K562 (cell line): ENCODE measurements around the gene SDSL. TPM values are rescaled to one million over a fixed set of nuclear protein-coding genes. Genes with fewer than 3 reads are reported as not detected.
A peak's percentile ranks its signal among the peaks of the same experiment; 100 is the strongest.

Experiments used
- ATAC-seq: fragments of 200-7000 bp; cut with Tn5 transposase; 3 replicates; pipeline ENCODE4 v1.9.1; 2020; ENCODE audit warnings: moderate library complexity
- BruUV-seq: library from RNA; stranded (reverse); fragments of 400-500 nt; replicated peaks from 2 replicates; lab custom pipeline; 2021; lab: Mats Ljungman, UMichigan
- CTCF ChIA-PET: fragments of 300-600 bp; formaldehyde crosslinking; extraction: SDS; loops from one replicate; lab custom pipeline; 2021; ENCODE audit warnings: low intra/inter-chr PET ratio; lab: Yijun Ruan, JAX
- POLR2A ChIA-PET: fragments of 300-600, 350-650 bp; sonication (Branson Sonifier 250); formaldehyde crosslinking; extraction: SDS; loops from one replicate; lab custom pipeline; 2021; ENCODE audit warnings: antibody characterized with exemption, inconsistent platforms; lab: Yijun Ruan, JAX
- DNase-seq, 4 experiments: peaks; one replicate each; pipeline versions ENCODE4 v3.0.0 to v3.0.0-alpha.2; 2011 to 2018; ENCODE audit warnings: low spot score in 3 of 4, mixed read lengths in 3 of 4; ENCODE audit errors: extremely low read depth in 1 of 4
- FAIRE-seq: peaks from 2 replicates; lab custom pipeline; 2011; peaks lifted over from hg19 to GRCh38; lab: Jason Lieb, UNC
- H2AFZ ChIP-seq: 2 replicates; pipeline ENCODE4 v1.6.0; 2011; ENCODE audit warnings: low read depth, low read length, control low read depth, inconsistent platforms
- H3K27ac ChIP-seq: fragments of 200-600 bp; 3 replicates; pipeline ENCODE4 v1.8.0; 2011; ENCODE audit warnings: low read depth, mild to moderate bottlenecking, control low read depth, inconsistent platforms, low read length, moderate library complexity, mixed read lengths; ENCODE audit errors: extremely low read depth
- H3K27me3 ChIP-seq, 2 experiments: fragments of 300-600 bp in 1 of 2; 2 replicates in 1 of 2; 3 replicates in 1 of 2; pipeline versions ENCODE4 v1.6.0 to v1.8.0; 2011; ENCODE audit warnings: inconsistent platforms in 2 of 2, low read length in 2 of 2, mild to moderate bottlenecking in 1 of 2, mixed read lengths in 1 of 2, moderate library complexity in 1 of 2; ENCODE audit not compliant: control insufficient read depth in 2 of 2, insufficient read depth in 2 of 2
- H3K36me3 ChIP-seq: fragments of 300-600 bp; 3 replicates; pipeline ENCODE4 v1.8.0; 2011; ENCODE audit warnings: mild to moderate bottlenecking, low read length, inconsistent platforms; ENCODE audit not compliant: control insufficient read depth, insufficient read depth
- H3K4me1 ChIP-seq, 2 experiments: fragments of 200-600 bp in 1 of 2; replicated peaks in 1 of 2; 2 replicates in 1 of 2; 3 replicates in 1 of 2; pipeline versions ENCODE4 v1.5.1 to v1.8.0; 2011; ENCODE audit warnings: inconsistent platforms in 2 of 2, low read length in 2 of 2, mild to moderate bottlenecking in 1 of 2, mixed read lengths in 1 of 2, moderate library complexity in 1 of 2; ENCODE audit not compliant: control insufficient read depth in 2 of 2, insufficient read depth in 2 of 2
- H3K4me2 ChIP-seq: 2 replicates; pipeline ENCODE4 v1.6.1; 2011; ENCODE audit warnings: low read length, control low read depth, inconsistent platforms, mixed read lengths; ENCODE audit not compliant: insufficient read depth
- H3K4me3 ChIP-seq: fragments of 200-600 bp; sonication (generic), shearing (Covaris generic); 2 replicates; pipeline ENCODE4 v1.5.1; 2016; ENCODE audit warnings: control low read depth, inconsistent platforms
- H3K79me2 ChIP-seq: fragments of 200-600 bp; 3 replicates; pipeline ENCODE4 v1.8.0; 2011; ENCODE audit warnings: low read length, inconsistent platforms; ENCODE audit not compliant: control insufficient read depth, insufficient read depth
- H3K9ac ChIP-seq, 2 experiments: 2 replicates each; pipeline versions ENCODE4 v1.6.0 to v1.6.1; 2011; ENCODE audit warnings: low read depth in 2 of 2, low read length in 2 of 2, control low read depth in 1 of 2, inconsistent platforms in 1 of 2, mild to moderate bottlenecking in 1 of 2, mixed read lengths in 1 of 2; ENCODE audit not compliant: insufficient read depth in 1 of 2
- H3K9me1 ChIP-seq: one replicate; pipeline ENCODE4 v1.6.0; 2011; ENCODE audit warnings: inconsistent platforms, mild to moderate bottlenecking, low read length, moderate library complexity; ENCODE audit not compliant: control insufficient read depth, insufficient read depth
- H3K9me3 ChIP-seq: replicated peaks from 2 replicates; pipeline ENCODE4 v1.5.1; 2011; ENCODE audit warnings: low read depth, low read length, inconsistent platforms; ENCODE audit not compliant: control insufficient read depth, insufficient read depth
- H4K20me1 ChIP-seq: replicated peaks from 2 replicates; pipeline ENCODE4 v1.6.1; 2011; ENCODE audit warnings: low read length, inconsistent platforms, mixed read lengths; ENCODE audit not compliant: control insufficient read depth, insufficient read depth
- BMI1 ChIP-seq: fragments of 150-350 bp; IDR thresholded peaks from 2 replicates; pipeline ENCODE4 v1.6.1; 2014; ENCODE audit warnings: low read length
- ESRRA ChIP-seq: fragments of 450-650 bp; IDR thresholded peaks from 2 replicates; pipeline ENCODE4 v1.6.1; 2014; ENCODE audit warnings: low read depth, mild to moderate bottlenecking, moderate library complexity, borderline replicate concordance
- HOXB6 ChIP-seq: fragments of 250-450 bp; sonication (Bioruptor Pico); IDR thresholded peaks from 2 replicates; pipeline ENCODE4 v1.5.1; 2022; ENCODE audit warnings: mild to moderate bottlenecking, borderline replicate concordance
- JUND ChIP-seq, 2 experiments: IDR thresholded peaks; 2 replicates in 1 of 2; 3 replicates in 1 of 2; pipeline ENCODE4 v1.6.1; 2011; ENCODE audit warnings: borderline replicate concordance in 2 of 2, low read depth in 2 of 2, low read length in 2 of 2, improper control_type of control experiment in 1 of 2, missing biosample characterization in 1 of 2, missing genetic modification characterization in 1 of 2, missing genetic modification reagents in 1 of 2
- MBD2 ChIP-seq: sonication (generic); IDR thresholded peaks from 2 replicates; pipeline ENCODE4 v1.6.1; 2016; ENCODE audit warnings: low read depth, borderline replicate concordance
- RAD21 ChIP-seq, 2 experiments: fragments of 250-450 bp in 1 of 2; fragments of 450-650 bp in 1 of 2; sonication (Bioruptor Pico) in 1 of 2; formaldehyde crosslinking in 1 of 2; IDR thresholded peaks in 1 of 2; conservative IDR thresholded peaks in 1 of 2; 2 replicates each; pipeline versions ENCODE4 v1.4.0 to v1.8.0; 2020 to 2022; ENCODE audit warnings: mild to moderate bottlenecking in 2 of 2, moderate library complexity in 1 of 2
- SMARCA5 ChIP-seq: fragments of 450-650 bp; IDR thresholded peaks from 2 replicates; pipeline ENCODE4 v1.6.1; 2016
- SMC3 ChIP-seq: conservative IDR thresholded peaks from 2 replicates; pipeline ENCODE4 v1.6.1; 2011; ENCODE audit warnings: low read depth, low read length, improper control_type of control experiment; ENCODE audit not compliant: insufficient read depth
- ZKSCAN1 ChIP-seq: fragments of 150-350 bp; IDR thresholded peaks from 2 replicates; pipeline ENCODE4 v1.6.1; 2016; ENCODE audit warnings: low read depth, low read length
- ZKSCAN8 ChIP-seq: fragments of 200-800 bp; sonication (Bioruptor generic); IDR thresholded peaks from 2 replicates; pipeline ENCODE4 v1.6.1; 2016; ENCODE audit warnings: missing genetic modification characterization, missing compliant biosample characterization
- ZSCAN32 ChIP-seq: fragments of 450-650 bp; formaldehyde crosslinking; IDR thresholded peaks from 2 replicates; pipeline ENCODE4 v1.4.0; 2020; ENCODE audit warnings: mild to moderate bottlenecking, moderate library complexity
- WGBS: fragments of 100-300 bp; shearing (Covaris generic); methylation state at CpG from one replicate; pipeline ENCODE4 v1.1.6; 2016; ENCODE audit warnings: low coverage, mixed read lengths; ENCODE audit not compliant: insufficient coverage; ENCODE audit errors: missing lambda C conversion rate; 5-methylcytosine and 5-hydroxymethylcytosine counted together
- in situ Hi-C: fragments of 300-500 bp; cut with MboI; formaldehyde crosslinking; loops from 4 replicates; pipeline ENCODE4 v1.15.0; 2018; ENCODE audit warnings: inconsistent platforms, mixed read lengths
- intact Hi-C: fragments of 100-400 bp; cut with micrococcal nuclease; formaldehyde crosslinking; loops from 2 replicates; pipeline ENCODE4 v1.14.2; 2022
- polyA plus RNA-seq, 8 experiments: library from polyadenylated mRNA; depleted of rRNA in 4 of 8; stranded (reverse) in 5 of 8; unstranded in 3 of 8; fragments of >200 nt; fragmentation: Nextera tagmentation in 2 of 8; fragmentation: Illumina TruSeq in 1 of 8; extraction: Ambion mirVana in 2 of 8; extraction: Trizol in 1 of 8; gene quantifications; 2 replicates each; pipeline versions ENCODE4 v1.2.1 to v1.2.3, GENCODE V29; 2011 to 2014; ENCODE audit warnings: inconsistent platforms in 1 of 8, missing spikeins in 1 of 8
- total RNA-seq, 7 experiments: library from RNA; depleted of rRNA in 6 of 7; stranded (reverse); fragments of >200 nt in 6 of 7; fragmentation: Illumina TruSeq in 2 of 7; extraction: Trizol in 2 of 7; gene quantifications; 2 replicates each; pipeline versions ENCODE4 v1.2.1 to v1.2.3, GENCODE V29; 2011 to 2021; ENCODE audit warnings: low replicate concordance in 1 of 7
- TF ChIP-seq, protein P1 (sequence below): fragments of 450-650 bp; IDR thresholded peaks from 2 replicates; pipeline ENCODE4 v1.6.1; 2016
- TF ChIP-seq, protein P2 (sequence below): fragments of 450-650 bp; IDR thresholded peaks from 2 replicates; pipeline ENCODE4 v1.6.1; 2016; ENCODE audit warnings: borderline replicate concordance
- TF ChIP-seq, protein P3 (sequence below): fragments of 250-450 bp; sonication (Bioruptor Pico); IDR thresholded peaks from 2 replicates; pipeline ENCODE4 v1.5.0; 2020; ENCODE audit warnings: mild to moderate bottlenecking
- TF ChIP-seq, protein P4 (sequence below), 3 experiments: IDR thresholded peaks in 2 of 3; conservative IDR thresholded peaks in 1 of 3; 2 replicates each; pipeline ENCODE4 v1.5.1; 2011 to 2012; ENCODE audit warnings: low read length in 3 of 3, mild to moderate bottlenecking in 3 of 3, control low read depth in 2 of 3, improper control_type of control experiment in 1 of 3, inconsistent platforms in 1 of 3, low read depth in 1 of 3, mixed read lengths in 1 of 3, moderate library complexity in 1 of 3; ENCODE audit not compliant: insufficient read depth in 2 of 3

Gene SDSL
- total and polyA plus RNA-seq, 9 of the 15 experiments (the other 6 are each of a cell fraction or from before 2014, with no cell fraction given), result 0.31 to 11.0 (median 7.4) TPM

DNA sequence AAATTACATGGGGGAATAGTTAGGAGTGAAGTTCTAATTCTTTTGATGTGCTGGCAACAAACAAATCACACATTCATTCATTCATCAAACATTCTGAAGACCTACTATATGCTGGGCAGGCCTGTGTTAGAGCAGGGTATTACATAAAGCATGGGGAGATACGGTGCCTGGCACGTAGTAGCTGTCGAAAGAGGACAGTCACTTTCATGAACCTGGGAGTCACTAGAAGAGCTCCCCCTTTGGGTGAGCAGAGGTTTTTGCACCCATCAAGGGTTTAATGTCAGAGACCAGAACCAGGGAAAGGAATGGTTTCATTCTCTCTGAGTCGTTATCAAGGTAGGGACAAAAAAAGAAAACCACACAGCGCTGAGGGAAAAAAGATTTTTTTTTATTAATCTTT lies 39.5 kb downstream of the SDSL start:
- FAIRE-seq (peak; percentile 93), ATAC-seq (peak; percentile 84), DNase-seq (peak; percentile 65 to 76 (median 68))
- Histone ChIP-seq H3K27me3 (peaks cover 25 to 51% of the 10 kb centered on the region in 2 experiments), H3K4me1 (peaks cover 0 to 38% of the 10 kb centered on the region in 2 experiments; a peak in 3 of 5 replicates), H3K9me1 (no peaks in the 10 kb centered on the region), H3K79me2 (no peaks in the 10 kb centered on the region), H3K9ac (no peak overlapping the region), H3K36me3 (no peaks in the 10 kb centered on the region), H3K4me3 (no peak overlapping the region), H3K4me2 (no peak overlapping the region), H3K9me3 (no peaks in the 10 kb centered on the region), H2AFZ (no peak overlapping the region), H3K27ac (no peak overlapping the region), H4K20me1 (peaks cover 6% of the 10 kb centered on the region)
- WGBS, result 3% methylated on average over 5 of the region's 5 CpGs
- ChIA-PET CTCF (interaction anchor here (0.6 to 2.8 kb wide), 4 partner anchors 270 to 505 kb away, joined by 3 to 19 read pairs (median 8); partner anchors contain the start of gene RBM19), POLR2A (interaction anchor here (0.8 to 1.2 kb wide), 3 partner anchors 217 to 629 kb away, joined by 3 to 4 read pairs (median 3); no protein-coding TSS in a partner anchor)
- no TSS peak for BruUV-seq
- intact Hi-C loops (loop anchor here (2.0 to 10.0 kb wide), 4 partner anchors 123 to 451 kb away; no protein-coding TSS in a partner anchor), in situ Hi-C loops (no loop called here)
- 0 out of 2 replicates have a peak, but pooled peaks have one; percentile 12 for TF ChIP-seq ESRRA
- TF ChIP-seq ZKSCAN8 (CRISPR knock-in tag), result no peak
- TF ChIP-seq, protein P1, sequence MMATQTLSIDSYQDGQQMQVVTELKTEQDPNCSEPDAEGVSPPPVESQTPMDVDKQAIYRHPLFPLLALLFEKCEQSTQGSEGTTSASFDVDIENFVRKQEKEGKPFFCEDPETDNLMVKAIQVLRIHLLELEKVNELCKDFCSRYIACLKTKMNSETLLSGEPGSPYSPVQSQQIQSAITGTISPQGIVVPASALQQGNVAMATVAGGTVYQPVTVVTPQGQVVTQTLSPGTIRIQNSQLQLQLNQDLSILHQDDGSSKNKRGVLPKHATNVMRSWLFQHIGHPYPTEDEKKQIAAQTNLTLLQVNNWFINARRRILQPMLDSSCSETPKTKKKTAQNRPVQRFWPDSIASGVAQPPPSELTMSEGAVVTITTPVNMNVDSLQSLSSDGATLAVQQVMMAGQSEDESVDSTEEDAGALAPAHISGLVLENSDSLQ, result 0 out of 2 replicates have a peak, but pooled peaks have one; percentile 10
- TF ChIP-seq BMI1, result no peak
- TF ChIP-seq RAD21 (CRISPR knock-in tag; conservative IDR thresholded peaks at IDR 0.05 in 1 of 2, IDR thresholded peaks at IDR 0.05 in 1 of 2), result peak in 1 of 2 experiments; percentile 61; a peak in 2 of 4 replicates
- no peak for TF ChIP-seq HOXB6 (CRISPR knock-in tag)
- 0 out of 2 replicates have a peak, but pooled peaks have one; percentile 15 for TF ChIP-seq SMC3
- peak; percentile 59 for TF ChIP-seq ZKSCAN1
- no peak; the same call in 1 of the 2 replicates for TF ChIP-seq SMARCA5
- 0 out of 2 replicates have a peak, but pooled peaks have one; percentile 4 for TF ChIP-seq JUND (IDR thresholded peaks at IDR 0.05; ENCODE audit: borderline replicate concordance, low read depth, low read length)
- no peak for TF ChIP-seq JUND (tag; IDR thresholded peaks at IDR 0.05; ENCODE audit: borderline replicate concordance, low read depth, low read length)
- TF ChIP-seq ZSCAN32 (CRISPR knock-in tag), result no peak
- TF ChIP-seq, protein P2, sequence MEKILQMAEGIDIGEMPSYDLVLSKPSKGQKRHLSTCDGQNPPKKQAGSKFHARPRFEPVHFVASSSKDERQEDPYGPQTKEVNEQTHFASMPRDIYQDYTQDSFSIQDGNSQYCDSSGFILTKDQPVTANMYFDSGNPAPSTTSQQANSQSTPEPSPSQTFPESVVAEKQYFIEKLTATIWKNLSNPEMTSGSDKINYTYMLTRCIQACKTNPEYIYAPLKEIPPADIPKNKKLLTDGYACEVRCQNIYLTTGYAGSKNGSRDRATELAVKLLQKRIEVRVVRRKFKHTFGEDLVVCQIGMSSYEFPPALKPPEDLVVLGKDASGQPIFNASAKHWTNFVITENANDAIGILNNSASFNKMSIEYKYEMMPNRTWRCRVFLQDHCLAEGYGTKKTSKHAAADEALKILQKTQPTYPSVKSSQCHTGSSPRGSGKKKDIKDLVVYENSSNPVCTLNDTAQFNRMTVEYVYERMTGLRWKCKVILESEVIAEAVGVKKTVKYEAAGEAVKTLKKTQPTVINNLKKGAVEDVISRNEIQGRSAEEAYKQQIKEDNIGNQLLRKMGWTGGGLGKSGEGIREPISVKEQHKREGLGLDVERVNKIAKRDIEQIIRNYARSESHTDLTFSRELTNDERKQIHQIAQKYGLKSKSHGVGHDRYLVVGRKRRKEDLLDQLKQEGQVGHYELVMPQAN, result no peak
- TF ChIP-seq MBD2, result no peak
- TF ChIP-seq, protein P3, sequence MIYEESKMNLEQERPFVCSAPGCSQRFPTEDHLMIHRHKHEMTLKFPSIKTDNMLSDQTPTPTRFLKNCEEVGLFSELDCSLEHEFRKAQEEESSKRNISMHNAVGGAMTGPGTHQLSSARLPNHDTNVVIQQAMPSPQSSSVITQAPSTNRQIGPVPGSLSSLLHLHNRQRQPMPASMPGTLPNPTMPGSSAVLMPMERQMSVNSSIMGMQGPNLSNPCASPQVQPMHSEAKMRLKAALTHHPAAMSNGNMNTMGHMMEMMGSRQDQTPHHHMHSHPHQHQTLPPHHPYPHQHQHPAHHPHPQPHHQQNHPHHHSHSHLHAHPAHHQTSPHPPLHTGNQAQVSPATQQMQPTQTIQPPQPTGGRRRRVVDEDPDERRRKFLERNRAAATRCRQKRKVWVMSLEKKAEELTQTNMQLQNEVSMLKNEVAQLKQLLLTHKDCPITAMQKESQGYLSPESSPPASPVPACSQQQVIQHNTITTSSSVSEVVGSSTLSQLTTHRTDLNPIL (CRISPR knock-in tag), result no peak
- TF ChIP-seq, protein P4, sequence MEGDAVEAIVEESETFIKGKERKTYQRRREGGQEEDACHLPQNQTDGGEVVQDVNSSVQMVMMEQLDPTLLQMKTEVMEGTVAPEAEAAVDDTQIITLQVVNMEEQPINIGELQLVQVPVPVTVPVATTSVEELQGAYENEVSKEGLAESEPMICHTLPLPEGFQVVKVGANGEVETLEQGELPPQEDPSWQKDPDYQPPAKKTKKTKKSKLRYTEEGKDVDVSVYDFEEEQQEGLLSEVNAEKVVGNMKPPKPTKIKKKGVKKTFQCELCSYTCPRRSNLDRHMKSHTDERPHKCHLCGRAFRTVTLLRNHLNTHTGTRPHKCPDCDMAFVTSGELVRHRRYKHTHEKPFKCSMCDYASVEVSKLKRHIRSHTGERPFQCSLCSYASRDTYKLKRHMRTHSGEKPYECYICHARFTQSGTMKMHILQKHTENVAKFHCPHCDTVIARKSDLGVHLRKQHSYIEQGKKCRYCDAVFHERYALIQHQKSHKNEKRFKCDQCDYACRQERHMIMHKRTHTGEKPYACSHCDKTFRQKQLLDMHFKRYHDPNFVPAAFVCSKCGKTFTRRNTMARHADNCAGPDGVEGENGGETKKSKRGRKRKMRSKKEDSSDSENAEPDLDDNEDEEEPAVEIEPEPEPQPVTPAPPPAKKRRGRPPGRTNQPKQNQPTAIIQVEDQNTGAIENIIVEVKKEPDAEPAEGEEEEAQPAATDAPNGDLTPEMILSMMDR (IDR thresholded peaks at IDR 0.05 in 2 of 3, conservative IDR thresholded peaks at IDR 0.05 in 1 of 3; ENCODE audit: insufficient read depth in 2 of 3, low read depth in 1 of 3, low read length in 3 of 3), result peak; percentile 73 to 78 (median 76)
